Small intestine (tissue), 7 donors: ENCODE results near the gene DHRS13. TPM values are rescaled to one million over a fixed set of nuclear protein-coding genes. Genes with fewer than 3 reads are reported as not detected.
"Not testable (repeated sequence)": the region's sequence is repeated elsewhere in the genome, so short reads cannot be mapped to it uniquely, and the experiment has no call there.

Experiments used
- DNase-seq, 2 donors: peaks; one replicate each; pipeline versions ENCODE4 v3.0.0 to v3.0.0-alpha.2; 2013
- FAIRE-seq: peaks from 2 replicates; lab custom pipeline; 2012; peaks lifted over from hg19 to GRCh38; lab: Jason Lieb, UNC
- H3K27ac ChIP-seq, 3 donors: one replicate each; pipeline ENCODE4 v1.5.1; 2013; ENCODE audit warnings: low read length in 2 of 3, mild to moderate bottlenecking in 2 of 3, control low read depth in 1 of 3, inconsistent platforms in 1 of 3, low read depth in 1 of 3, moderate library complexity in 1 of 3
- H3K27me3 ChIP-seq, 3 donors: one replicate each; pipeline ENCODE4 v1.6.1; 2013; ENCODE audit warnings: low read length in 3 of 3, inconsistent platforms in 1 of 3; ENCODE audit not compliant: control insufficient read depth in 3 of 3, insufficient read depth in 3 of 3
- H3K36me3 ChIP-seq, 3 donors: one replicate each; pipeline ENCODE4 v1.6.1; 2013; ENCODE audit warnings: low read length in 3 of 3, inconsistent platforms in 1 of 3, low read depth in 1 of 3, mild to moderate bottlenecking in 1 of 3, moderate library complexity in 1 of 3; ENCODE audit not compliant: control insufficient read depth in 3 of 3, insufficient read depth in 2 of 3
- H3K4me1 ChIP-seq, 3 donors: one replicate each; pipeline ENCODE4 v1.6.1; 2013; ENCODE audit warnings: low read length in 2 of 3, inconsistent platforms in 1 of 3, low read depth in 1 of 3, mild to moderate bottlenecking in 1 of 3, moderate library complexity in 1 of 3; ENCODE audit not compliant: control insufficient read depth in 3 of 3, insufficient read depth in 2 of 3
- H3K4me3 ChIP-seq, 3 donors: one replicate each; pipeline ENCODE4 v1.5.1; 2013; ENCODE audit warnings: low read length in 3 of 3, control low read depth in 1 of 3, inconsistent platforms in 1 of 3, low read depth in 1 of 3, mild to moderate bottlenecking in 1 of 3, moderate library complexity in 1 of 3
- H3K9me3 ChIP-seq, 2 donors: one replicate each; pipeline ENCODE4 v1.6.1; 2013; ENCODE audit warnings: low read depth in 1 of 2, low read length in 1 of 2; ENCODE audit not compliant: control insufficient read depth in 2 of 2, insufficient read depth in 1 of 2
- WGBS, 3 donors: extraction: QIAGEN DNeasy Blood & Tissue Kit; methylation state at CpG; one replicate each; pipeline ENCODE4 v1.1.7; 2013; 5-methylcytosine and 5-hydroxymethylcytosine counted together
- polyA plus RNA-seq, 4 donors: library from polyadenylated mRNA; stranded (reverse) in 3 of 4; unstranded in 1 of 4; fragments of 200-250 nt in 3 of 4; fragments of 120-200 nt in 1 of 4; gene quantifications; one replicate each; pipeline versions ENCODE4 v1.2.1 to v1.2.3, GENCODE V29; 2013
- donor health status: healthy with polysubstance abuse.
- donor health status: control.
- donor health status: control.
- donor health status: Bipolar disorder and iron deficiency.
- donor health status: healthy.

DHRS13 gene
- polyA plus RNA-seq, 4 donors, result 7.3 to 11.3 (median 8.8) TPM

GRCh38 chr17:28940675-28941074 is 37.8 kb upstream of the DHRS13 start:
- no peak for FAIRE-seq
- H3K4me3 ChIP-seq, result no peak overlapping the region
- no peak for DNase-seq
- H3K27ac ChIP-seq, result no peak overlapping the region
- 70 to 88% (median 77%) methylated on average over 3 of the region's 3 CpGs for WGBS, 3 donors
- no peaks in the 10 kb centered on the region for H3K27me3 ChIP-seq
- H3K9me3 ChIP-seq, result no peaks in the 10 kb centered on the region
- peaks cover 0 to 14% (median 0%) of the 10 kb centered on the region in 3 donors for H3K4me1 ChIP-seq
- H3K36me3 ChIP-seq, result peaks cover 2 to 20% (median 9%) of the 10 kb centered on the region in 3 donors

GRCh38 chr17:28940142-28940541 is 37.3 kb upstream of the DHRS13 start:
- FAIRE-seq, result no peak
- Histone ChIP-seq H3K4me1 (peaks cover 0 to 15% (median 0%) of the 10 kb centered on the region in 3 donors), H3K27ac (no peak overlapping the region), H3K9me3 (no peaks in the 10 kb centered on the region), H3K27me3 (no peaks in the 10 kb centered on the region), H3K4me3 (no peak overlapping the region), H3K36me3 (peaks cover 2 to 18% (median 9%) of the 10 kb centered on the region in 3 donors)
- 42 to 72% (median 66%) methylated on average over 3 of the region's 3 CpGs for WGBS, 3 donors
- no peak for DNase-seq

GRCh38 chr17:28938552-28938951 is 35.7 kb upstream of the DHRS13 start:
- no peaks in the 10 kb centered on the region for H3K27me3 ChIP-seq
- peaks cover 0 to 15% (median 0%) of the 10 kb centered on the region in 3 donors for H3K4me1 ChIP-seq
- no peak for DNase-seq
- no peak overlapping the region for H3K4me3 ChIP-seq
- no peaks in the 10 kb centered on the region for H3K9me3 ChIP-seq
- FAIRE-seq, result no peak
- no peak overlapping the region for H3K27ac ChIP-seq
- H3K36me3 ChIP-seq, result peaks cover 2 to 14% (median 9%) of the 10 kb centered on the region in 3 donors

GRCh38 chr17:28937044-28937729 is 34.3 kb upstream of the DHRS13 start:
- Histone ChIP-seq H3K27me3 (no peaks in the 10 kb centered on the region), H3K4me1 (peaks cover 0 to 15% (median 0%) of the 10 kb centered on the region in 3 donors), H3K36me3 (peaks cover 2 to 14% (median 9%) of the 10 kb centered on the region in 3 donors), H3K9me3 (no peaks in the 10 kb centered on the region), H3K27ac (no peak overlapping the region), H3K4me3 (no peak overlapping the region)
- WGBS, 3 donors, result 62 to 70% (median 65%) methylated on average over 5 of the region's 5 CpGs
- DNase-seq (no peak), FAIRE-seq (no peak)

GRCh38 chr17:28935744-28936460 is 33.0 kb upstream of the DHRS13 start:
- H3K27me3 ChIP-seq, result no peaks in the 10 kb centered on the region
- DNase-seq (no peak), FAIRE-seq (no peak)
- no peak overlapping the region for H3K27ac ChIP-seq
- peaks cover 0 to 15% (median 0%) of the 10 kb centered on the region in 3 donors for H3K4me1 ChIP-seq
- 78 to 83% (median 80%) methylated on average over 8 of the region's 8 CpGs for WGBS, 3 donors
- H3K36me3 ChIP-seq, result peaks cover 2 to 16% (median 6%) of the 10 kb centered on the region in 3 donors
- no peak overlapping the region for H3K4me3 ChIP-seq
- no peaks in the 10 kb centered on the region for H3K9me3 ChIP-seq

GRCh38 chr17:28934508-28934907 is 31.6 kb upstream of the DHRS13 start:
- not testable (repeated sequence) for H3K9me3 ChIP-seq, H3K27me3 ChIP-seq, H3K27ac ChIP-seq, DNase-seq, FAIRE-seq, H3K4me3 ChIP-seq
- H3K4me1 ChIP-seq, result peaks cover 0 to 15% (median 0%) of the 10 kb centered on the region in 3 donors
- peaks cover under 1 to 15% (median 4%) of the 10 kb centered on the region in 3 donors for H3K36me3 ChIP-seq
- WGBS, 3 donors, result 95 to 97% (median 95%) methylated on average over 8 of the region's 8 CpGs

GRCh38 chr17:28929787-28930186 is 26.9 kb upstream of the DHRS13 start:
- no peak overlapping the region for H3K27ac ChIP-seq
- H3K9me3 ChIP-seq, result no peaks in the 10 kb centered on the region
- H3K36me3 ChIP-seq, result peaks cover 0 to 25% (median 5%) of the 10 kb centered on the region in 3 donors
- WGBS, 3 donors, result 94 to 98% (median 98%) methylated on average over 2 of the region's 2 CpGs
- no peak overlapping the region for H3K4me3 ChIP-seq
- DNase-seq, result no peak
- FAIRE-seq, result no peak
- no peaks in the 10 kb centered on the region for H3K4me1 ChIP-seq
- H3K27me3 ChIP-seq, result no peaks in the 10 kb centered on the region

- no peak overlapping the region for H3K27ac ChIP-seq
- H3K4me1 ChIP-seq, result no peaks in the 10 kb centered on the region
- H3K4me3 ChIP-seq, result no peak overlapping the region
- DNase-seq, result no peak
- FAIRE-seq, result no peak
- no peaks in the 10 kb centered on the region for H3K27me3 ChIP-seq
- H3K9me3 ChIP-seq, result no peaks in the 10 kb centered on the region
- 85 to 93% (median 88%) methylated on average over 2 of the region's 2 CpGs for WGBS, 3 donors
- peaks cover 0 to 32% (median 13%) of the 10 kb centered on the region in 3 donors for H3K36me3 ChIP-seq
Observed at GRCh38 chr17:28928061-28928460, 25.2 kb upstream of the DHRS13 start.
